Psoas muscle (tissue), 8 donors: ENCODE data around the gene EHD2. TPM values are rescaled to one million over a fixed set of nuclear protein-coding genes. Genes with fewer than 3 reads are reported as not detected.

Source experiments
- ATAC-seq, 4 donors: fragments of 200-7000 bp; cut with Tn5 transposase; one replicate each; pipeline ENCODE4 v1.9.1; 2020; ENCODE audit warnings: moderate library complexity in 3 of 4, mild to moderate bottlenecking in 2 of 4
- DNase-seq, 2 donors: peaks; one replicate each; pipeline ENCODE4 v3.0.0-alpha.2; 2020
- H3K27ac ChIP-seq: fragments of 200-600 bp; one replicate; pipeline ENCODE4 v1.8.0; 2022
- H3K27me3 ChIP-seq, 3 donors: fragments of 200-600 bp in 1 of 3; one replicate each; pipeline versions ENCODE4 v1.6.1 to v1.8.0; 2013 to 2022; ENCODE audit warnings: low read length in 2 of 3, mild to moderate bottlenecking in 2 of 3, moderate library complexity in 1 of 3; ENCODE audit not compliant: insufficient read depth in 3 of 3
- H3K36me3 ChIP-seq, 2 donors: fragments of 200-600 bp in 1 of 2; one replicate each; pipeline versions ENCODE4 v1.6.1 to v1.8.0; 2013 to 2022; ENCODE audit warnings: low read depth in 1 of 2, mild to moderate bottlenecking in 1 of 2, moderate library complexity in 1 of 2; ENCODE audit not compliant: insufficient read depth in 1 of 2
- H3K4me1 ChIP-seq: fragments of 200-600 bp; one replicate; pipeline ENCODE4 v1.8.0; 2022
- H3K4me3 ChIP-seq: fragments of 200-600 bp; one replicate; pipeline ENCODE4 v1.8.0; 2022; ENCODE audit warnings: mild to moderate bottlenecking
- H3K9me3 ChIP-seq: fragments of 200-600 bp; one replicate; pipeline ENCODE4 v1.8.0; 2022
- WGBS, 3 donors: extraction: QIAGEN DNeasy Blood & Tissue Kit; methylation state at CpG; one replicate each; pipeline versions ENCODE4 v1.1.6 to v1.1.7; 2013; 5-methylcytosine and 5-hydroxymethylcytosine counted together
- intact Hi-C, 2 donors: fragments of 100-400 bp; cut with DNase I; formaldehyde crosslinking; loops; one replicate each; pipeline versions ENCODE4 v1.11.0 to v1.14.2; 2022
- polyA plus RNA-seq, 3 donors: library from polyadenylated mRNA; stranded (reverse); fragments of 200-250 nt; gene quantifications; one replicate each; pipeline ENCODE4 v1.2.3, GENCODE V29; 2013
- total RNA-seq, 4 donors: library from RNA; stranded (reverse); fragmentation: NEBNext Ultra II Directional in 2 of 4; extraction: Animal tissue kit (Norgen Biotek cat#: 25700) in 2 of 4; gene quantifications; one replicate each; pipeline versions ENCODE4 v1.2.1 to v1.2.4, GENCODE V29; 2021 to 2023
- TF ChIP-seq, protein P1 (sequence below): fragments of 200-600 bp; IDR thresholded peaks from one replicate; pipeline ENCODE4 v1.8.0; 2022; ENCODE audit warnings: antibody characterized with exemption
- donor health status: healthy with polysubstance abuse.
- donor health status: DM: no; HTN: no; CAD: no; lungs with moderate emphysema.
- donor health status: Bipolar disorder and iron deficiency.
- donor health status: healthy.
- donor health status: DM: yes; HTN: yes; CAD: no.
- donor health status: DM: no; HTN: no; CAD: no.
- donor health status: DM: no; HTN: no; CAD: no.
- donor health status: DM: yes; HTN: yes; CAD: no.

Gene EHD2
- total and polyA plus RNA-seq, 7 donors: 14.7 to 46.3 (median 27.8) TPM

DNA sequence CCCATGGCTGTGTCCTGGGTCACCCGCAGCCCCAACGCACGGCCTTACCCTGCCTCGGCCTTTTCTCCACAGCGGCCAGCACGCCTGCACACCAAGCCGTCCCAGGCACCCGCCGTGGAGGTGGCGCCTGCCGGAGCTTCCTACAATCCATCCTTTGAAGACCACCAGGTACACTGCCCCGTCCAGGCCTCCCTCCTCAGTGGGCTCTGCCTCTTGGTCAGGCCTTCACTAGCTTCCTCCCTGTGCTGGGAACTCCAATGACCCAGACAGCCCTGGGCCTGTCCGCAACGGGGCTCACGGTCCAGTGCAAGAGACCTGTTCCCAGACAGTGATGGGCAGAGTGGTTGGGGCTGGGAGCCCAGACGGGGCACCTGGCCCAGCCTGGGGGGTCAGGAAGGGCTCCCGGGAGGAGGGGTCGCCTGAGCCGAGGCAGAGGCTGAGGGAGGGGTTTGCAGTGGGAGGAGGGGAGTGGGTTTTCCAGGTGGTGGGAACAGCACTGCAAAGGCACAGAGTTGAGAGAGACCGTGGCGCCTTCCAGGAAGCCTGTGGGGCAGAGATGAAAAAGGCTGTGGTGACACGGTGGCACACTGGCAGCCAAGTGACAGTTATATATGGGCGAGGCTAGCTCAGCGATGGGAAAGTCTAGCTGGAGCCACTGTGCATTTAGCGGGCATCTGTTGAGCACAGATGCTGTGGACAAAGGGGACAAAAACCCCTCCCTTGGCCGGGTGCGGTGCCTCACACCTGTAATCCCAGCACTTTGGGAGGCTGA, 39.4 kb downstream of the EHD2 start:
- WGBS, 3 donors: 89 to 93% (median 90%) methylated on average over 26 to 27 of the region's 27 CpGs
- Histone ChIP-seq H3K36me3 (peaks cover 24 to 100% of the 10 kb centered on the region in 2 donors), H3K4me3 (no peak overlapping the region), H3K27me3 (no peaks in the 10 kb centered on the region), H3K4me1 (no peaks in the 10 kb centered on the region), H3K9me3 (no peaks in the 10 kb centered on the region), H3K27ac (no peak overlapping the region)
- ATAC-seq: no peak
- TF ChIP-seq, protein P1, sequence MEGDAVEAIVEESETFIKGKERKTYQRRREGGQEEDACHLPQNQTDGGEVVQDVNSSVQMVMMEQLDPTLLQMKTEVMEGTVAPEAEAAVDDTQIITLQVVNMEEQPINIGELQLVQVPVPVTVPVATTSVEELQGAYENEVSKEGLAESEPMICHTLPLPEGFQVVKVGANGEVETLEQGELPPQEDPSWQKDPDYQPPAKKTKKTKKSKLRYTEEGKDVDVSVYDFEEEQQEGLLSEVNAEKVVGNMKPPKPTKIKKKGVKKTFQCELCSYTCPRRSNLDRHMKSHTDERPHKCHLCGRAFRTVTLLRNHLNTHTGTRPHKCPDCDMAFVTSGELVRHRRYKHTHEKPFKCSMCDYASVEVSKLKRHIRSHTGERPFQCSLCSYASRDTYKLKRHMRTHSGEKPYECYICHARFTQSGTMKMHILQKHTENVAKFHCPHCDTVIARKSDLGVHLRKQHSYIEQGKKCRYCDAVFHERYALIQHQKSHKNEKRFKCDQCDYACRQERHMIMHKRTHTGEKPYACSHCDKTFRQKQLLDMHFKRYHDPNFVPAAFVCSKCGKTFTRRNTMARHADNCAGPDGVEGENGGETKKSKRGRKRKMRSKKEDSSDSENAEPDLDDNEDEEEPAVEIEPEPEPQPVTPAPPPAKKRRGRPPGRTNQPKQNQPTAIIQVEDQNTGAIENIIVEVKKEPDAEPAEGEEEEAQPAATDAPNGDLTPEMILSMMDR: no peak
- no peak for DNase-seq
- intact Hi-C loops: no loop called here

DNA sequence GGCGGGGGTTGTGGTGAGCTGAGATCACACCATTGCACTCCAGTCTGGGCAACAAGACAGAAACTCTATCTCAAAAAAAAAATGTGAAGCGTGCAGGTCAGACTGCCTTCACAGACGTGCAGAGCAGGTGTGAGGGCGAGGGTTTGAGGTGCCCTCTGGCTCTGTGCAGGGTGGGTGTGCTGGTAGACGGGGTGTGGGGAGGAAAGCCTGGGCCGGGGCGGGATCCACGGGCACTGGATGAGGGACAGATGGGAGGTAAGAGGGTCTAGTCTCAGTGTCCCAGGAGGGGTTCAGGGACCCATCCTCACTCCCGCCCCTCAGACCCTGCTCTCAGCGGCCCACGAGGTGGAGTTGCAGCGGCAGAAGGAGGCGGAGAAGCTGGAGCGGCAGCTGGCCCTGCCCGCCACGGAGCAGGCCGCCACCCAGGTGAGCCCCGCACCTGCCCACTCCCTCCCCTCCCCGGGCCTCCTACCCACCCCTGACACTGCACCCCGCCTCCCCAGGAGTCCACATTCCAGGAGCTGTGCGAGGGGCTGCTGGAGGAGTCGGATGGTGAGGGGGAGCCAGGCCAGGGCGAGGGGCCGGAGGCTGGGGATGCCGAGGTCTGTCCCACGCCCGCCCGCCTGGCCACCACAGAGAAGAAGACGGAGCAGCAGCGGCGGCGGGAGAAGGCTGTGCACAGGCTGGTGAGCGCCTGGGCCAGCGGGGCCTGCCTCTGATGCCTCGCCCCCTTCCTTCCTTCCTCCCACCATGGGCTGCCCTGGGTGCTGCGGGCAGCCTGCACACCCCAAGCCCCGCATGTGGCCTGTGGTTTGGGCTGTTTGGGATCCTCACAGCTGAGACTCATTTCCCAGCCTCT, 41.2 kb downstream of the EHD2 start:
- H3K9me3 ChIP-seq: no peaks in the 10 kb centered on the region
- H3K36me3 ChIP-seq: peaks cover 29 to 100% of the 10 kb centered on the region in 2 donors
- intact Hi-C loops: no loop called here
- no peak overlapping the region for H3K4me3 ChIP-seq
- no peaks in the 10 kb centered on the region for H3K27me3 ChIP-seq
- ATAC-seq (no peak), DNase-seq (no peak)
- WGBS, 3 donors: 90 to 92% (median 90%) methylated on average over 19 to 37 of the region's 37 CpGs
- TF ChIP-seq, protein P1: no peak
- no peaks in the 10 kb centered on the region for H3K4me1 ChIP-seq
- H3K27ac ChIP-seq: no peak overlapping the region

DNA sequence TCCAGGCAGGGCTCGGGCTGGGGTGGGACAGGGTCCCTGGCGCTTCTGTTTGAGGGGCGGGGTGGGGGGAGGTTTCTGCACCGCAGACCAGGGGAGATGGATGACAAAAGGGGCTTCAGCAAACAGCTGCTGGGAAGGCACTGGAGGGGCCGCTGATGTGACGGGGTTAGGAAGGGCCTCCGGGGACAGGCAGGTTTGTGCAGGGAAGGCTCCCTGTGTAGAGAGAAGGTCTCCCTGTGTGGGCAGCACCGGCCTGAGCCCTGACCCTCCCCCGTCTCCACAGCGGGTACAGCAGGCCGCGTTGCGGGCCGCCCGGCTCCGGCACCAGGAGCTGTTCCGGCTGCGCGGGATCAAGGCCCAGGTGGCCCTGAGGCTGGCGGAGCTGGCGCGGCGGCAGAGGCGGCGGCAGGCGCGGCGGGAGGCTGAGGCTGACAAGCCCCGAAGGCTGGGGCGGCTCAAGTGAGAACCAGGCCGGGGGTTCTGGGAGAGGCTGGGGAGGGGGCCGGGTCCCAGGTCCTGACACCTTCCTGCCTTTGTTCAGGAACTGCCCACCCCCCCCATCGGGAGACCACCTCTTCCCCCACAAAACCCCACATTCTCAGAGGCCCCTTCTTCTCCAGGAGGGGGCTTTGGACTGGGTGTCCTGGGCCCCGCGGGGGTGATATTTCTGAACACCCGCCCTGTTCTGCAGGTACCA, 42.0 kb downstream of the EHD2 start:
- Histone ChIP-seq H3K27ac (no peak overlapping the region), H3K36me3 (peaks cover 29 to 98% of the 10 kb centered on the region in 2 donors), H3K4me1 (no peaks in the 10 kb centered on the region), H3K27me3 (no peaks in the 10 kb centered on the region), H3K4me3 (no peak overlapping the region), H3K9me3 (no peaks in the 10 kb centered on the region)
- DNase-seq (no peak), ATAC-seq (no peak)
- 89 to 92% (median 89%) methylated on average over 20 to 36 of the region's 36 CpGs for WGBS, 3 donors
- intact Hi-C loops: no loop called here
- TF ChIP-seq, protein P1: no peak

DNA sequence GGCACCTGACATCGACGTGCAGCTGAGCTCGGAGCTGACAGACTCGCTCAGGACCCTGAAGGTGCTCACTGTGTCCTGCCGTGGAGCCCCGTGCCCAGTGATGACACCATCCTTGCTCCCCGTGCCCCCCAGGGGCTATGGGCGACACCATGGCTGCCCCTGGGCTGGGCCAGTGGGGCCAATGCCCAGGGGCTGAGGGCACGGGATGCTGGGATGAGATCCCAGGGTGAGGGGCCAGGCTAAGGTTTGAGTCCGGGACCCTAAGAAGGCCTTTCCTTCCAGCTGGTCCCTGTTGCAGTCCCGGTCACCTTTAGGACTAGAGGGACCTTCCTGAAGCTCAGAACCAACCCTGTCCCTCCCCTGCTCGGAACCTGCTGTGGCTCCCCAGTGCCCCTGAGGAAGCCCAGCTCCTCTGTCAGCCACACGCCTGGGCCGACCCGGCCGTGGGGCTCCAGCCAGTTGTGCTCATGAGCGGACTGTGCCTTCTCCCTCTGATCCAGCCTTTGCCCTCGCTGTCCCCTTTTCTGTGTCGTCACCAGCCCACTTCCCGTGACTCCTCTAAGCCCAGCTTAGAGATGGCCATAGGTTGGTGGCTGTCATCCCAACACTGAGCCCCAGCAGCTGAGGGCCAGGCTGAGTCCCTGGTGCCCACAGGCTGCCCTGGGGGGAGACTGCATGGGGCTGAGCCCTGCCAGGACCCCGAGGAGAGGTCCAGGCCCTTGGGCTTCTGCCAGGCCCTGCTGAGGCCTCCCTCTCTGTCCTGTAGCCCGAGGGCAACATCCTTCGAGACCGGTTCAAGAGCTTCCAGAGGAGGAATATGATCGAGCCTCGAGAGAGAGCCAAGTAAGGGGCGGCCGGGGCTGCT, 42.8 kb downstream of the EHD2 start:
- Histone ChIP-seq H3K4me1 (no peaks in the 10 kb centered on the region), H3K4me3 (no peak overlapping the region), H3K27ac (no peak overlapping the region), H3K9me3 (no peaks in the 10 kb centered on the region), H3K27me3 (no peaks in the 10 kb centered on the region), H3K36me3 (peaks cover 26 to 91% of the 10 kb centered on the region in 2 donors)
- DNase-seq (no peak), ATAC-seq (no peak)
- TF ChIP-seq, protein P1: no peak
- 90 to 95% (median 92%) methylated on average over 27 to 28 of the region's 28 CpGs for WGBS, 3 donors
- intact Hi-C loops: no loop called here
